Omental fat pad (tissue), 4 donors: ENCODE data around the gene PLEKHH1. TPM values are rescaled to one million over a fixed set of nuclear protein-coding genes. Genes with fewer than 3 reads are reported as not detected.
"Not testable (repeated sequence)": the region's sequence is repeated elsewhere in the genome, so short reads cannot be mapped to it uniquely, and the experiment has no call there.

ENCODE experiments used
- ATAC-seq: fragments of 150-250 bp; one replicate; pipeline ENCODE4 v1.9.1; 2016; ENCODE audit warnings: mild to moderate bottlenecking, moderate library complexity; ENCODE audit not compliant: low FRiP score
- DNase-seq: peaks from one replicate; pipeline ENCODE4 v3.0.0-alpha.2; 2019; ENCODE audit warnings: low spot score
- total RNA-seq, 4 donors: library from RNA; depleted of rRNA; stranded (reverse); fragments of >200 nt; gene quantifications; one replicate each; pipeline ENCODE4 v1.1.0, GENCODE V29; 2016
- TF ChIP-seq, protein P1 (sequence below), 3 donors: fragments of 450-650 bp; IDR thresholded peaks; one replicate each; pipeline ENCODE4 v1.5.1; 2016 to 2017; ENCODE audit warnings: antibody characterized with exemption in 3 of 3, mild to moderate bottlenecking in 3 of 3, moderate library complexity in 2 of 3

Gene PLEKHH1
- total RNA-seq, 4 donors from 2014 or later, result 1.7 to 7.5 (median 5.5) TPM

- TF ChIP-seq, protein P1, sequence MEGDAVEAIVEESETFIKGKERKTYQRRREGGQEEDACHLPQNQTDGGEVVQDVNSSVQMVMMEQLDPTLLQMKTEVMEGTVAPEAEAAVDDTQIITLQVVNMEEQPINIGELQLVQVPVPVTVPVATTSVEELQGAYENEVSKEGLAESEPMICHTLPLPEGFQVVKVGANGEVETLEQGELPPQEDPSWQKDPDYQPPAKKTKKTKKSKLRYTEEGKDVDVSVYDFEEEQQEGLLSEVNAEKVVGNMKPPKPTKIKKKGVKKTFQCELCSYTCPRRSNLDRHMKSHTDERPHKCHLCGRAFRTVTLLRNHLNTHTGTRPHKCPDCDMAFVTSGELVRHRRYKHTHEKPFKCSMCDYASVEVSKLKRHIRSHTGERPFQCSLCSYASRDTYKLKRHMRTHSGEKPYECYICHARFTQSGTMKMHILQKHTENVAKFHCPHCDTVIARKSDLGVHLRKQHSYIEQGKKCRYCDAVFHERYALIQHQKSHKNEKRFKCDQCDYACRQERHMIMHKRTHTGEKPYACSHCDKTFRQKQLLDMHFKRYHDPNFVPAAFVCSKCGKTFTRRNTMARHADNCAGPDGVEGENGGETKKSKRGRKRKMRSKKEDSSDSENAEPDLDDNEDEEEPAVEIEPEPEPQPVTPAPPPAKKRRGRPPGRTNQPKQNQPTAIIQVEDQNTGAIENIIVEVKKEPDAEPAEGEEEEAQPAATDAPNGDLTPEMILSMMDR (IDR thresholded peaks at IDR 0.05), result no peak
- DNase-seq, result no peak
- no peak for ATAC-seq
These were observed 51.9 kb downstream of the PLEKHH1 start for GRCh38 chr14:67584978-67585377.

DNA sequence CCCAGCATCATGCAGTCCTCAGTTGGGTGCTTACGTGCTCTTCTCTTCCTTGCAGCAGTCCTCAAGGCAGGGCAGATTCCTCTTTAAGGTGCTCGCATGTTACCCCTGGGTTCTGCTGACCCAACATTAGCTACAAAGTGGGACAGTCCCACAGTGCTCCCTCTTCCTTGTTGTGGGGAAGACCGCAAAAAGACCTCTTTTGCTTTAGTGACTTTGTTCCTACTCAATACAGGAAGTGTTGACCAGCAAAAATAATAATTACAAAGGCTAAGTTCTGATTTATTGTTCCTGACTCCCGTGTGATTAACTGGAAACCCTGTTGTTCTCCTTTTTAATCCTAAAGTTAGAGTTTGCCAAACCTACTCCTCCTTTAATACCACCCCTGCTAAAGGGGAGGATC lies 53.3 kb downstream of the PLEKHH1 start:
- DNase-seq (no peak), ATAC-seq (no peak)
- TF ChIP-seq, protein P1 (IDR thresholded peaks at IDR 0.05), result no peak

DNA sequence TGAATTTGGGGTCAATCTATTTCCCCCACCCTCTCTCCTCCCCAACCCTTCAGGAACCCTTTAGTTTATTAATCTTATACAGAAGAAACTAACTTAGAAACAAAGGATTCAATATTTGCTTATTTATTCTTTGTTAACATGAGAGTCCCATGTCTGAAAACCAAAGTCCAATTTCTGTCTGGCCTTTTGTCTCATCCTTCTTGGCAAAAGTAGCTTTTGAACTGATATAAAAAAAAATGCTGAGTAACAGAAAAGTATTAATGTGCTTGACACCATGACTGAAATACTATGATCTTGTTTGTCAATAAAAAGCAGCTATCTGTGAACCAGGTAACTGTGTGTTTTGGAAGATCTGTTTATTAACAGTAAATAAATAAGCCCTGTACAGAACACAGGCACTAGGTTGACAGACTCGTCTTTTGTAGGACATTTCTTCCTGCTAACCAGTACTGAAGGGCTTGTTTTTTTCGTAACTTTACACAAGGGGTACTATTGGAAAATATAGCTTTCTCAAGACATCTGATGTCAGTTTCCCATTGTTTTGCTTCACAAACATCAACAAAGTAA lies 56.2 kb downstream of the PLEKHH1 start:
- ATAC-seq (no peak), DNase-seq (no peak)
- TF ChIP-seq, protein P1 (IDR thresholded peaks at IDR 0.05), result no peak

DNA sequence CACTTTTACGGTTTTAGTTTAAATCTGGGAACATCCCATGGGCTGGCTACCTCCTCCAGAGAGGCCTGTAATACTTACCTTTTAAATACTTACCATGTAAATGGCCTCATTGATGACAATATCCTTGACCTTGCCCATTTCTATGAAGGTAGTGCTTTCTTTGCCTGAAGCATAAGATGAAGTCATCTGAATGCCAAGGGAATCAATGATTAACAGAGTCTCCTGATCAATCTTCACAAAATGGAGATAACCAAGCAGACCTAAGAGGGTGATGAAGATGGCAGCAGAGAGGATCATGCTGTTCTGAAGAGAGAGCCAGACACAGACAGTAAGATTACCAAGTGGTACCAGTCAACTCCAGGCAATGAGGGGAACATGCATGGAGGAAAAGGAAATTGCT lies 60.6 kb downstream of the PLEKHH1 start:
- not testable (repeated sequence) for DNase-seq, ATAC-seq

GRCh38 chr14:67595392-67595791 lies 62.3 kb downstream of the PLEKHH1 start:
- TF ChIP-seq, protein P1 (IDR thresholded peaks at IDR 0.05), result no peak
- ATAC-seq (no peak), DNase-seq (no peak)

- TF ChIP-seq, protein P1 (IDR thresholded peaks at IDR 0.05), result no peak
- peak; percentile 71 for DNase-seq
- ATAC-seq, result peak; percentile 98
These were observed 66.8 kb downstream of the PLEKHH1 start, which contains the start of gene PIGH for GRCh38 chr14:67599698-67600561. TSS of gene PIGH (minus strand) at chr14:67600268. CDS start at chr14:67600203, 65 bp downstream.

DNA sequence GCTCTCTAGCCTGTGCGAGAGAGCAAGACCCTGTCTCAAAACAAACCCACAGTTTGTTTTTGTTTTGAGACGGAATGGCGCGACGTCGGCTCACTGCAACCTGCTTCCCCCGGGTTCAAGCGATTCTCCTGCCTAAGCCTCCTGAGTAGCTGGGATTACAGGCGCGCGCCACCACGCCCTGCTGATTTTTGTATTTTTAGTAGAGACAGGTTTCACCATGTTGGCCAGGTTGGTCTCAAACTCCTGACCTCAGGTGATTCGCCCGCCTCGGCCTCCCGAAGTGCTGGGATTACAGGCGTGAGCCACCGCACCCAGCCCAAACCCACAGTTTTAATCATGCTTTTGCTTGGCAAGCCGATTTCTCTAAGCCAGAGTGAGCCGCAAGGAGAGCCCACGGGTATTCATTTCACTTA lies 67.5 kb downstream of the PLEKHH1 start:
- peak; percentile 2 for ATAC-seq
- not testable (repeated sequence) for DNase-seq

- ATAC-seq (no peak), DNase-seq (no peak)
- TF ChIP-seq, protein P1 (IDR thresholded peaks at IDR 0.05), result no peak
These were observed 69.0 kb downstream of the PLEKHH1 start for GRCh38 chr14:67602076-67602475.
